ENCODE results near the gene CDC45.

DNA sequence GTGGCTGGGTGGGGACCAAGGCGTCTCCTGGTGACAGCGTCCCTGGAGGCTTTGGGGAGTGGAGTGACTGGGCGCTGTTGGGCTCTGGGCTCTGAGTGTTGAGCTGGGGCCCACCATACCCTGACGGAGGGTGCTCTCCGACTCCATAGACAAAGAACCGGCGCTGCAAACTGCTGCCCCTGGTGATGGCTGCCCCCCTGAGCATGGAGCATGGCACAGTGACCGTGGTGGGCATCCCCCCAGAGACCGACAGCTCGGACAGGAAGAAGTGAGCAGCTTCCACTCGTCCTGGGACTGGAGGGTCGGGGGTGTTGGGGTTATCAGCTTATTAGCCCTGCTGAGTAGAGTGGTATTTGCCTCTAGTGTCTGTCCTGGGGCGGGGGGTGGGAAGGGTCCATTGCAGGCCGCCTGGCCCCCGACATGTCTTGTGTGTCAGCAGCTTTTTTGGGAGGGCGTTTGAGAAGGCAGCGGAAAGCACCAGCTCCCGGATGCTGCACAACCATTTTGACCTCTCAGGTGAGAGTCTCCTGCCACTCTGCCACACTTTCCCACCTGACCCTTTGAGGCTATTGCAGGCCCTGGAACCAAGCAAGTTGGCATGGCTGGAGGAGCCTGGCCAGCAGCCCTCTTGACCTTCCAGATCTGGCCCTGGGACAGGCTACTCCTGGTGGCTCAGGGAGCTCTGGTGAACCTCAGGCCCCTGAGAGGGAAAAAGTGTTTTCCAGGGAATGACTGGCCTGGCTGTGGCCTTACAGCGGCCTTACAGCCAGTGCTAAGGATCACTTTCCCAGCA, 36.9 kb downstream of the CDC45 start:
- no peak for TF ChIP-seq POLR2A (IDR thresholded peaks at IDR 0.05)
- TF ChIP-seq, protein P1, sequence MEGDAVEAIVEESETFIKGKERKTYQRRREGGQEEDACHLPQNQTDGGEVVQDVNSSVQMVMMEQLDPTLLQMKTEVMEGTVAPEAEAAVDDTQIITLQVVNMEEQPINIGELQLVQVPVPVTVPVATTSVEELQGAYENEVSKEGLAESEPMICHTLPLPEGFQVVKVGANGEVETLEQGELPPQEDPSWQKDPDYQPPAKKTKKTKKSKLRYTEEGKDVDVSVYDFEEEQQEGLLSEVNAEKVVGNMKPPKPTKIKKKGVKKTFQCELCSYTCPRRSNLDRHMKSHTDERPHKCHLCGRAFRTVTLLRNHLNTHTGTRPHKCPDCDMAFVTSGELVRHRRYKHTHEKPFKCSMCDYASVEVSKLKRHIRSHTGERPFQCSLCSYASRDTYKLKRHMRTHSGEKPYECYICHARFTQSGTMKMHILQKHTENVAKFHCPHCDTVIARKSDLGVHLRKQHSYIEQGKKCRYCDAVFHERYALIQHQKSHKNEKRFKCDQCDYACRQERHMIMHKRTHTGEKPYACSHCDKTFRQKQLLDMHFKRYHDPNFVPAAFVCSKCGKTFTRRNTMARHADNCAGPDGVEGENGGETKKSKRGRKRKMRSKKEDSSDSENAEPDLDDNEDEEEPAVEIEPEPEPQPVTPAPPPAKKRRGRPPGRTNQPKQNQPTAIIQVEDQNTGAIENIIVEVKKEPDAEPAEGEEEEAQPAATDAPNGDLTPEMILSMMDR (IDR thresholded peaks at IDR 0.05): no peak
